ENCODE measurements around the gene DCAF8.

DNA sequence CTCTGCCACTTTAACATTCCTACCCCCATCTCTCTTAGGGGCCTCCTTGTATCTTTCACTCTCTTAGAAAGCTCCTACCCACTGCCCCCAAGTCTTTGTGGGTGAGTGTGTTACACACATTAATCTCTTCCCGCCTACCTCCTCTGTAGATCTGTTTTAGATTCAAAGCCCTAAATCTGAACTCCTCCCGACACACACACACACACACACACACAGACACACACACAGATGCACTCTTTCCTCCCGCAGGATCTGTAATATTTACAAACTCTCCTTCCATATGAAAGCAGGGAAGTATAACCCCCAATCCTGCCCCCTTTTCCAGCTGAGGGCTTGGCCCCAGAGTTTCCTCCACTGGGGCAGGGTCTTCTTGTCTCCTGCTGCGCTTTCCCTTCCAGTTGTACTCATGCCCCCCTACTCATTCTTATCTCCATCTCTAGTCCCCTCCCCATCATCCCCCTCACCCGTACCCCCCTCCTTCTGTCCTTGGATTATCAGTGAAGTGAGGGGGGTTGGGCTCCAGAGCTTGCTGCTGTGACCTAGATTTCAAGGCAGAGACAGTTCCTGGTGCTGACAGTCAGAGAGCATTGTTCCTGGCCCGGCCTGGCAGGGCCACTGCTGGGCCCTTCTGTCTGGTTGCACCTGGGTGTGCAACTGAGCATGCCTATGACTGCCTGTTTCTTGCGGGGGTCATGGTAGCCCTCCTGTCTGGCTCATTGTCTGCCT, 52.9 kb downstream of the DCAF8 start:
- TF ChIP-seq, protein P1, sequence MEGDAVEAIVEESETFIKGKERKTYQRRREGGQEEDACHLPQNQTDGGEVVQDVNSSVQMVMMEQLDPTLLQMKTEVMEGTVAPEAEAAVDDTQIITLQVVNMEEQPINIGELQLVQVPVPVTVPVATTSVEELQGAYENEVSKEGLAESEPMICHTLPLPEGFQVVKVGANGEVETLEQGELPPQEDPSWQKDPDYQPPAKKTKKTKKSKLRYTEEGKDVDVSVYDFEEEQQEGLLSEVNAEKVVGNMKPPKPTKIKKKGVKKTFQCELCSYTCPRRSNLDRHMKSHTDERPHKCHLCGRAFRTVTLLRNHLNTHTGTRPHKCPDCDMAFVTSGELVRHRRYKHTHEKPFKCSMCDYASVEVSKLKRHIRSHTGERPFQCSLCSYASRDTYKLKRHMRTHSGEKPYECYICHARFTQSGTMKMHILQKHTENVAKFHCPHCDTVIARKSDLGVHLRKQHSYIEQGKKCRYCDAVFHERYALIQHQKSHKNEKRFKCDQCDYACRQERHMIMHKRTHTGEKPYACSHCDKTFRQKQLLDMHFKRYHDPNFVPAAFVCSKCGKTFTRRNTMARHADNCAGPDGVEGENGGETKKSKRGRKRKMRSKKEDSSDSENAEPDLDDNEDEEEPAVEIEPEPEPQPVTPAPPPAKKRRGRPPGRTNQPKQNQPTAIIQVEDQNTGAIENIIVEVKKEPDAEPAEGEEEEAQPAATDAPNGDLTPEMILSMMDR (IDR thresholded peaks at IDR 0.05): no peak
- TF ChIP-seq POLR2A (IDR thresholded peaks at IDR 0.05): no peak
